HL-60 (cell line): ENCODE results near the gene TBC1D14.

ENCODE experiments used
- DNase-seq, 2 experiments: peaks; one replicate each; pipeline ENCODE4 v3.0.0-alpha.2; 2010 to 2020; ENCODE audit warnings: low read depth in 1 of 2, low spot score in 1 of 2
- H3K27ac ChIP-seq: fragments of 250-450 bp; sonication (Bioruptor Pico); replicated peaks from 2 replicates; pipeline ENCODE4 v1.5.1; 2020; ENCODE audit warnings: mild to moderate bottlenecking, moderate library complexity
- H3K27me3 ChIP-seq: fragments of 250-450 bp; sonication (Bioruptor Pico); 2 replicates; pipeline ENCODE4 v1.5.1; 2021; ENCODE audit warnings: mild to moderate bottlenecking, moderate library complexity; ENCODE audit not compliant: insufficient read depth, poor library complexity, severe bottlenecking
- H3K4me3 ChIP-seq: replicated peaks from 2 replicates; pipeline ENCODE4 v1.5.1; 2011; ENCODE audit warnings: mild to moderate bottlenecking, control low read depth, low read length; ENCODE audit not compliant: insufficient read depth
- GABPA ChIP-seq: IDR thresholded peaks from 2 replicates; pipeline ENCODE4 v1.6.1; 2012; ENCODE audit warnings: low read depth
- POLR2AphosphoS5 ChIP-seq: IDR thresholded peaks from 2 replicates; pipeline ENCODE4 v1.6.1; 2012; ENCODE audit warnings: low read depth
- SPI1 ChIP-seq: IDR thresholded peaks from 2 replicates; pipeline ENCODE4 v1.6.1; 2012; ENCODE audit warnings: low read depth, mild to moderate bottlenecking, borderline replicate concordance
- TF ChIP-seq, protein P1 (sequence below): IDR thresholded peaks from 2 replicates; pipeline ENCODE4 v1.6.1; 2012; ENCODE audit warnings: low read depth; ENCODE audit not compliant: insufficient replicate concordance
- TF ChIP-seq, protein P2 (sequence below): IDR thresholded peaks from one replicate; pipeline ENCODE4 v1.5.1; 2011; ENCODE audit warnings: low read length, control low read depth, inconsistent platforms; ENCODE audit not compliant: insufficient read depth

TBC1D14 gene

DNA sequence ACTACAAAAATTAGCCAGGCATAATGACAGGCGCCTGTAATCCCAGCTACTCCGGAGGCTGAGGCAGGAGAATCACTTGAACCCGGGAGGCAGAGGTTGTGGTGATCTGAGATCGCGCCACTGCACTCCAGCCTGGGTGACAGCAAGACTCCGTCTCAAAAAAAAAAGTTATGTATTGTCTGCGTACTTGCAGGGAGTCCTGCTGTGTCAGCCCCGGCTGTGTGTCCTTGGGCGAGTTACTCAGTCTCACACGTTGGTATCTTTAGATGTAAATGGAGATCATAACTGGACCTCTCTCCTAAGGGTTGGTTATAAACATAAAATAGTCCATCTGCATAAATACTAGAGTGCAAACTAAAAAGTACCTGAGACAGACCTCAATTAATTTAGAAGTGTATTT, 22.7 kb upstream of the TBC1D14 start:
- Histone ChIP-seq H3K27me3 (no peaks in the 10 kb centered on the region), H3K4me3 (no peak overlapping the region), H3K27ac (peak overlapping the region; percentile 78)
- TF ChIP-seq POLR2AphosphoS5 (no peak), SPI1 (no peak)
- TF ChIP-seq, protein P1, sequence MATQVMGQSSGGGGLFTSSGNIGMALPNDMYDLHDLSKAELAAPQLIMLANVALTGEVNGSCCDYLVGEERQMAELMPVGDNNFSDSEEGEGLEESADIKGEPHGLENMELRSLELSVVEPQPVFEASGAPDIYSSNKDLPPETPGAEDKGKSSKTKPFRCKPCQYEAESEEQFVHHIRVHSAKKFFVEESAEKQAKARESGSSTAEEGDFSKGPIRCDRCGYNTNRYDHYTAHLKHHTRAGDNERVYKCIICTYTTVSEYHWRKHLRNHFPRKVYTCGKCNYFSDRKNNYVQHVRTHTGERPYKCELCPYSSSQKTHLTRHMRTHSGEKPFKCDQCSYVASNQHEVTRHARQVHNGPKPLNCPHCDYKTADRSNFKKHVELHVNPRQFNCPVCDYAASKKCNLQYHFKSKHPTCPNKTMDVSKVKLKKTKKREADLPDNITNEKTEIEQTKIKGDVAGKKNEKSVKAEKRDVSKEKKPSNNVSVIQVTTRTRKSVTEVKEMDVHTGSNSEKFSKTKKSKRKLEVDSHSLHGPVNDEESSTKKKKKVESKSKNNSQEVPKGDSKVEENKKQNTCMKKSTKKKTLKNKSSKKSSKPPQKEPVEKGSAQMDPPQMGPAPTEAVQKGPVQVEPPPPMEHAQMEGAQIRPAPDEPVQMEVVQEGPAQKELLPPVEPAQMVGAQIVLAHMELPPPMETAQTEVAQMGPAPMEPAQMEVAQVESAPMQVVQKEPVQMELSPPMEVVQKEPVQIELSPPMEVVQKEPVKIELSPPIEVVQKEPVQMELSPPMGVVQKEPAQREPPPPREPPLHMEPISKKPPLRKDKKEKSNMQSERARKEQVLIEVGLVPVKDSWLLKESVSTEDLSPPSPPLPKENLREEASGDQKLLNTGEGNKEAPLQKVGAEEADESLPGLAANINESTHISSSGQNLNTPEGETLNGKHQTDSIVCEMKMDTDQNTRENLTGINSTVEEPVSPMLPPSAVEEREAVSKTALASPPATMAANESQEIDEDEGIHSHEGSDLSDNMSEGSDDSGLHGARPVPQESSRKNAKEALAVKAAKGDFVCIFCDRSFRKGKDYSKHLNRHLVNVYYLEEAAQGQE: no peak
- DNase-seq: no peak

DNA sequence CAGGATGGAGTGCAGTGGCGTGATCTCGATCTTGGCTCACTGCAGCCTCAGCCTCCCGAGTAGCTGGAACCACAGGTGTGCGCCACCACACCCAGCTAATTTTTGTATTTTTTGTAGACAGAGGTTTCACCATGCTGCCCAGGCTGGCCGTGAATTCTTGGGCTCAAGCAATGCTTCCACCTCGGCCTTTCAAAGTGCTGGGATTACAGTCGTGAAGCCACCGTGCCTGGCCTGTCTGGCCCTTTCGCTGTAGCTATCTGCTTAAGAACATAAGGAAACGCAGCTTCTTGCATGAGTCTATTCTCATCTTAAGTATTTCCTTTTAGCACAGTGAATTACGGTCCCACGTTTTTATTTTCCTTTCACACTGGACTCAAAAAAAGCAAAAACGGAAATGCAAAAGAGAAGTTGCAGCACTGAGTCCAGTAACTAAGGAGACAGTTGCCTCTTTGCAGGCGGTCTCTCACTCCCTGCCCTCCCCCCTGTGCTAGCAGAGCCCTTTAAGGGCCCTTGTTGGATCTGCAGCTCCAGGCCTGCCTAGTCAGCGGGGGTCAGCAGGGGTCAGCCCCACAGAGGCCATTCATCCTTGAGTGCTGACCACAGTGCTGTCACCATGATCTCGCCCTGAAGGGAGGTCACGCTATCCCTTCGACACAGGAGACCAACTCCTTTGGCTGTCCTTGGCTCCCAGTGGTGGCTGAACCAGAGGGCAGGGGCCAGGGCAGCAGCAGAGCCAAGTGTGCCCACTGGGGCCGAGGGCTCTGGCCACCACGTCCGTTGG, 21.8 kb upstream of the TBC1D14 start:
- Histone ChIP-seq H3K4me3 (no peak overlapping the region), H3K27ac (peak overlapping the region; percentile 78), H3K27me3 (no peaks in the 10 kb centered on the region)
- DNase-seq: peak in 1 of 2 experiments; percentile 80
- TF ChIP-seq POLR2AphosphoS5 (no peak), SPI1 (peak; percentile 79)
- TF ChIP-seq, protein P2, sequence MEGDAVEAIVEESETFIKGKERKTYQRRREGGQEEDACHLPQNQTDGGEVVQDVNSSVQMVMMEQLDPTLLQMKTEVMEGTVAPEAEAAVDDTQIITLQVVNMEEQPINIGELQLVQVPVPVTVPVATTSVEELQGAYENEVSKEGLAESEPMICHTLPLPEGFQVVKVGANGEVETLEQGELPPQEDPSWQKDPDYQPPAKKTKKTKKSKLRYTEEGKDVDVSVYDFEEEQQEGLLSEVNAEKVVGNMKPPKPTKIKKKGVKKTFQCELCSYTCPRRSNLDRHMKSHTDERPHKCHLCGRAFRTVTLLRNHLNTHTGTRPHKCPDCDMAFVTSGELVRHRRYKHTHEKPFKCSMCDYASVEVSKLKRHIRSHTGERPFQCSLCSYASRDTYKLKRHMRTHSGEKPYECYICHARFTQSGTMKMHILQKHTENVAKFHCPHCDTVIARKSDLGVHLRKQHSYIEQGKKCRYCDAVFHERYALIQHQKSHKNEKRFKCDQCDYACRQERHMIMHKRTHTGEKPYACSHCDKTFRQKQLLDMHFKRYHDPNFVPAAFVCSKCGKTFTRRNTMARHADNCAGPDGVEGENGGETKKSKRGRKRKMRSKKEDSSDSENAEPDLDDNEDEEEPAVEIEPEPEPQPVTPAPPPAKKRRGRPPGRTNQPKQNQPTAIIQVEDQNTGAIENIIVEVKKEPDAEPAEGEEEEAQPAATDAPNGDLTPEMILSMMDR: no peak

DNA sequence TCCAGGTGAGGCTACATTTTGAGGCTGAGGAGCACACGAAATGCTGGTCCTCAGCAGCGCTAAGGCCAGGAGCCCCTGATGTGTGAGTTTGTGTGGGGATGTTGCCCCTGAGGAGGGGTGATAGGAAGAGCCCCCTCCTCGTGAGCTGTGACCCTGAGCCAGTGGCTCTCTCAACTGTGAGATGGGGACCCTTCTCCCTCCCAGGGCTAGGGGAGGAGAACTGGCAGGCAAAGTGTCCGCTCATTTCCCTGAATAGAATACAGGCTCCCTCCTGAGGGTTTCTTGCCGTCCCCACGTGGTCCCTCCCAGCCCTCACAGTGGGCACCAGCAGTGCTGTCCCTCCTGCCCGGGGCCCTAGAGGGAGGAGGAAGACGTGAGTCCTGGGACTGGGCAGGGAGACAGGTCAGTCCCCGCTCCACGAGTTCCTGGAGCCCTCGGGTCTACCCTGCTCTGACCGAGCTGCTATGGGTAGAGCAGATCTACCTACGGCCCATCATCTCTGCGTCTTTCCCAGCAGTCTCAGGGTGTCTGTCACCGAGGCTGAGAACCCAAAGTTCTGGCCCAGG, 21.0 kb upstream of the TBC1D14 start:
- Histone ChIP-seq H3K4me3 (no peak overlapping the region), H3K27ac (peak overlapping the region; percentile 78), H3K27me3 (no peaks in the 10 kb centered on the region)
- TF ChIP-seq, protein P2: no peak
- TF ChIP-seq, protein P1: no peak
- TF ChIP-seq SPI1: no peak
- no peak for TF ChIP-seq GABPA
- no peak for TF ChIP-seq POLR2AphosphoS5
- DNase-seq: no peak

DNA sequence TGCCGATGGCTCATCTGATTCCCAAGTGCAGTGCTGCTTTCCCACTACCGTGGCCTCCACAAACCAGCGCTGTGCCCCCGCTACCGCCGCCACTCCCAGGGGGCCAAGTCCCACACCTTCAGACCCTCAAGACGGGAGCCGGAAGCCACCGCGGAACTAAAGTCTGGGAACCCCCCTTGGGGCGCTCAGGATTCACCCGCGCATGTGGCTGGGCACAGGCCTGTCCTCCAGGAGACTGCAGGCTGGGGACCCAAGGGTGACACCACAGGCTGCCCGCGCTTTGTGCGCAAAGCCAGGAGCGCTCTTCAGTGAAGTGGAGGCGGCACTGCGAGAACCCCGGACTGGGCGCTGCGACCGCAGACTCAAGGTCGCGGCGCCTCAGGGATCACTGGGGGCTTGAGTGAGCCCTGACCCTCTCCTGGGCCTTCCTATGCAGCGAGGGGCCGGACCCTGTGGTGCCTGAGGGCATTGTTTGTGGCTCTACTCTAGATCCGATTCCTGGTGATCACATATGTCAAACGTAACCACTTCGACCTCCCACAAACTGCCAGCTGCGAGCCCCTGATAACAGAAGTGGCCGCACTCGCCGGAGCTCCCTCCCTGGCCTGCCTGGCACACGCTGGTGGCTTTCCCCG, 20.4 kb upstream of the TBC1D14 start:
- H3K27ac ChIP-seq: no peak overlapping the region

More for the DNA sequence above, 20.4 kb upstream of the TBC1D14 start:
- TF ChIP-seq, protein P2: no peak
- Histone ChIP-seq H3K4me3 (no peak overlapping the region), H3K27me3 (no peaks in the 10 kb centered on the region)
- no peak for DNase-seq
